HG03565 (cell line): ENCODE measurements around the gene TNFAIP8.

Experiments used
- ATAC-seq: cut with Tn5 transposase; IDR thresholded peaks from one replicate; pipeline ENCODE4 v1.9.1; 2021; ENCODE audit warnings: mild to moderate bottlenecking, moderate library complexity; ENCODE audit not compliant: unreplicated experiment

TNFAIP8 gene

GRCh38 chr5:119365847-119366539 lies 10.2 kb downstream of the TNFAIP8 start:
- ATAC-seq = no peak

GRCh38 chr5:119366540-119366881 lies 10.7 kb downstream of the TNFAIP8 start:
- ATAC-seq = no peak

GRCh38 chr5:119367502-119368237 lies 11.9 kb downstream of the TNFAIP8 start:
- ATAC-seq = peak; percentile 82

GRCh38 chr5:119368238-119368630 lies 12.4 kb downstream of the TNFAIP8 start:
- ATAC-seq = no peak

- ATAC-seq = no peak
These were observed 14.7 kb downstream of the TNFAIP8 start for GRCh38 chr5:119370486-119370885.

GRCh38 chr5:119371146-119371545 lies 15.3 kb downstream of the TNFAIP8 start:
- ATAC-seq = no peak

GRCh38 chr5:119373449-119373858 lies 17.6 kb downstream of the TNFAIP8 start:
- peak; percentile 54 for ATAC-seq

- ATAC-seq = no peak
These were observed 19.1 kb downstream of the TNFAIP8 start for GRCh38 chr5:119374901-119375300.

- no peak for ATAC-seq
These were observed 21.2 kb downstream of the TNFAIP8 start for GRCh38 chr5:119377066-119377465.

GRCh38 chr5:119378075-119378700 lies 22.4 kb downstream of the TNFAIP8 start:
- no peak for ATAC-seq

GRCh38 chr5:119379096-119379495 lies 23.3 kb downstream of the TNFAIP8 start:
- no peak for ATAC-seq

GRCh38 chr5:119379942-119380547 lies 24.2 kb downstream of the TNFAIP8 start:
- ATAC-seq = no peak

- no peak for ATAC-seq
These were observed 26.4 kb downstream of the TNFAIP8 start for GRCh38 chr5:119382169-119382568.

- no peak for ATAC-seq
These were observed 27.2 kb downstream of the TNFAIP8 start for GRCh38 chr5:119383008-119383407.

GRCh38 chr5:119385136-119385535 lies 29.3 kb downstream of the TNFAIP8 start:
- ATAC-seq = peak; percentile 28

GRCh38 chr5:119385536-119386128 lies 29.8 kb downstream of the TNFAIP8 start:
- ATAC-seq = peak; percentile 21

GRCh38 chr5:119386596-119387344 lies 31.0 kb downstream of the TNFAIP8 start:
- ATAC-seq = no peak

GRCh38 chr5:119387945-119388618 lies 32.3 kb downstream of the TNFAIP8 start:
- ATAC-seq = no peak

- no peak for ATAC-seq
These were observed 32.9 kb downstream of the TNFAIP8 start for GRCh38 chr5:119388619-119389190.
